Testis (tissue), 3 donors: ENCODE measurements around the gene RIPOR1. TPM values are rescaled to one million over a fixed set of nuclear protein-coding genes. Genes with fewer than 3 reads are reported as not detected.

ENCODE experiments used
- DNase-seq: peaks from one replicate; pipeline ENCODE4 v3.0.0-alpha.2; 2019
- H3K27ac ChIP-seq, 2 donors: fragments of 200-600 bp; sonication (generic); one replicate each; pipeline ENCODE4 v1.5.1; 2019
- H3K27me3 ChIP-seq: fragments of 200-600 bp; sonication (generic); one replicate; pipeline ENCODE4 v1.5.1; 2019
- H3K36me3 ChIP-seq: fragments of 200-600 bp; sonication (generic); one replicate; pipeline ENCODE4 v1.5.1; 2017; ENCODE audit warnings: low read depth; ENCODE audit errors: missing control alignments
- H3K4me1 ChIP-seq: fragments of 200-600 bp; sonication (generic); one replicate; pipeline ENCODE4 v1.5.1; 2019
- H3K4me3 ChIP-seq, 2 donors: fragments of 200-600 bp; sonication (generic); one replicate each; pipeline ENCODE4 v1.5.1; 2017 to 2019
- H3K9me3 ChIP-seq: fragments of 200-600 bp; sonication (generic); one replicate; pipeline ENCODE4 v1.5.1; 2017
- CTCF ChIP-seq, 3 experiments: fragments of 450-650 bp in 2 of 3; fragments of 200-600 bp in 1 of 3; sonication (generic) in 1 of 3; IDR thresholded peaks; one replicate each; pipeline ENCODE4 v1.5.1; 2016 to 2019; ENCODE audit warnings: antibody characterized with exemption in 3 of 3, mild to moderate bottlenecking in 2 of 3, moderate library complexity in 1 of 3
- POLR2A ChIP-seq: fragments of 450-650 bp; IDR thresholded peaks from one replicate; pipeline ENCODE4 v1.6.1; 2017; ENCODE audit warnings: antibody characterized with exemption, mild to moderate bottlenecking, moderate library complexity
- WGBS, 2 donors: methylation state at CpG; one replicate each; pipeline ENCODE4 v1.1.5; 2018; 5-methylcytosine and 5-hydroxymethylcytosine counted together
- intact Hi-C: fragments of 100-400 bp; cut with DNase I; formaldehyde crosslinking; loops from one replicate; pipeline ENCODE4 v1.15.1; 2023; ENCODE audit warnings: low total_unique reads
- polyA plus RNA-seq: library from polyadenylated mRNA; stranded (reverse); fragments of 350-450 nt; fragmentation: Illumina TruSeq; extraction: RNeasy Lipid Tissue Mini Kit (QIAGEN cat#74804); gene quantifications from one replicate; pipeline ENCODE4 v1.2.3, GENCODE V29; 2014; ENCODE audit warnings: low read depth, low replicate concordance; ENCODE audit not compliant: insufficient read depth
- total RNA-seq, 2 donors: library from RNA; depleted of rRNA; stranded (reverse); fragments of >200 nt; gene quantifications; one replicate each; pipeline ENCODE4 v1.2.3, GENCODE V29; 2016

The RIPOR1 gene
- total and polyA plus RNA-seq, 3 donors from 2014 or later: 36.1 to 109 (median 79.4) TPM

DNA sequence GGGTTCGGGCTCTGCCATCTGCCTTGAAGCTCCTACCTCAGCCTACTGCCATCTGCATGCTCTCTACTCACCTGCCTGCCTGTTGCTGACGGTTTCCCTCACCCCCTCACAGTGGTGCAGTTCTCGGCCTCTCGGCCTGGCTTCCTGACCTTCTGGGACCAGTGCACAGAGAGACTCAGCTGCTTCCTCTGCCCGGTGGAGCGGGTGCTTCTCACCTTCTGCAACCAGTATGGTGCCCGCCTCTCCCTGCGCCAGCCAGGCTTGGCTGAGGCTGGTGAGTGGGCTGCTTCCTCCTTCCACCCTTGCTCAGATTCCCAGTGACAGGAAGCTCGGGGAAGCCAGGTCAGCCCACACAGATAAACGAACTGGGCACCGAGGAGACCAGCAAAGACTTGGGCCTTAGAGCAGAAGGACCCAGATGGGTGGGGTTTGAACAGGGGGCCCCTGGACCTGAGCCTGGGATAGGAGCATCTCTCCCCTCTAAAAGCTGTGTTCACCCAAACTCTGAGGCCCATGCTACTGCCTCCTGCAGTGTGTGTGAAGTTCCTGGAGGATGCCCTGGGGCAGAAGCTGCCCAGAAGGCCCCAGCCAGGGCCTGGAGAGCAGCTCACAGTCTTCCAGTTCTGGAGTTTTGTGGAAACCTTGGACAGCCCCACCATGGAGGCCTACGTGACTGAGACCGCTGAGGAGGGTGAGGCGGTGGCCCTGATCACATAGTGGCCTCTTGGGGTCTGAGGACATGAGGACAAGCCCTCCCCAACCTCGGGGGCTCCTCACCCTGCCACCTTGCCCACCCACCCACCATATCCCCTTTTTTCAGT, 16.4 kb downstream of the RIPOR1 start:
- intact Hi-C loops: loop anchor here (10.0 kb wide), 1 partner anchor 100 kb away; the partner anchor contains the start of gene CARMIL2
- TF ChIP-seq POLR2A: no peak
- no peak for TF ChIP-seq CTCF (IDR thresholded peaks at IDR 0.05)

GRCh38 chr16:67545665-67546024, 17.0 kb downstream of the RIPOR1 start:
- Histone ChIP-seq H3K36me3 (no peaks in the 10 kb centered on the region), H3K4me3 (no peak overlapping the region), H3K27ac (no peak overlapping the region), H3K27me3 (no peaks in the 10 kb centered on the region), H3K9me3 (no peaks in the 10 kb centered on the region), H3K4me1 (peaks cover 11% of the 10 kb centered on the region)
- 85 to 92% methylated on average over 10 to 14 of the region's 14 CpGs for WGBS, 2 donors
- no peak for DNase-seq
- TF ChIP-seq POLR2A (no peak), CTCF (IDR thresholded peaks at IDR 0.05) (no peak)
- intact Hi-C loops: loop anchor here (10.0 kb wide), 1 partner anchor 99 kb away; the partner anchor contains the start of gene CARMIL2

More for the DNA sequence above, 16.4 kb downstream of the RIPOR1 start:
- Histone ChIP-seq H3K27ac (no peak overlapping the region), H3K27me3 (no peaks in the 10 kb centered on the region), H3K4me1 (peaks cover 11% of the 10 kb centered on the region), H3K9me3 (no peaks in the 10 kb centered on the region), H3K4me3 (no peak overlapping the region), H3K36me3 (no peaks in the 10 kb centered on the region)
- no peak for DNase-seq
- 69 to 81% methylated on average over 4 to 15 of the region's 15 CpGs for WGBS, 2 donors

DNA sequence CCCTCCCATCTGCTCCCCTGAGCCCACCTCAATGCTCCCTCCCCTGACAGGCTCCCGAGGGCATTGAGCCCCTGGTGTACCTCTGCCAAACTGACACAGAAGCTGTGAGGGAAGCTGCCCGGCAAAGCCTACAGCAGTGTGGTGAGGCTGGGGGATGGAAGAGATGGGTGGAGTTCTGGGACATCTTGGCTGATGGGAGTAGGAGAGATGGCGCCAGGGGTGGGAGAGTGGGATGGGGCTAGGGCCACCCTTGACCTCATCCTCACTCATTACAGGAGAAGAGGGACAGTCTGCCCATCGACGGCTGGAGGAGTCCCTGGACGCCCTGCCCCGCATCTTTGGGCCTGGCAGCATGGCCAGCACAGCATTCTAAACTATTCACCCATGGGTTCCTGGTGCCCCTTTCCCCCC, 17.5 kb downstream of the RIPOR1 start:
- no peaks in the 10 kb centered on the region for H3K36me3 ChIP-seq
- no peak for TF ChIP-seq POLR2A
- no peak for TF ChIP-seq CTCF (IDR thresholded peaks at IDR 0.05)
- intact Hi-C loops: loop anchor here (10.0 kb wide), 1 partner anchor 99 kb away; the partner anchor contains the start of gene CARMIL2
- H3K27ac ChIP-seq: no peak overlapping the region
- H3K27me3 ChIP-seq: no peaks in the 10 kb centered on the region
- H3K4me1 ChIP-seq: peaks cover 11% of the 10 kb centered on the region
- 80 to 90% methylated on average over 4 to 7 of the region's 7 CpGs for WGBS, 2 donors
- no peaks in the 10 kb centered on the region for H3K9me3 ChIP-seq
- no peak overlapping the region for H3K4me3 ChIP-seq
- no peak for DNase-seq

DNA sequence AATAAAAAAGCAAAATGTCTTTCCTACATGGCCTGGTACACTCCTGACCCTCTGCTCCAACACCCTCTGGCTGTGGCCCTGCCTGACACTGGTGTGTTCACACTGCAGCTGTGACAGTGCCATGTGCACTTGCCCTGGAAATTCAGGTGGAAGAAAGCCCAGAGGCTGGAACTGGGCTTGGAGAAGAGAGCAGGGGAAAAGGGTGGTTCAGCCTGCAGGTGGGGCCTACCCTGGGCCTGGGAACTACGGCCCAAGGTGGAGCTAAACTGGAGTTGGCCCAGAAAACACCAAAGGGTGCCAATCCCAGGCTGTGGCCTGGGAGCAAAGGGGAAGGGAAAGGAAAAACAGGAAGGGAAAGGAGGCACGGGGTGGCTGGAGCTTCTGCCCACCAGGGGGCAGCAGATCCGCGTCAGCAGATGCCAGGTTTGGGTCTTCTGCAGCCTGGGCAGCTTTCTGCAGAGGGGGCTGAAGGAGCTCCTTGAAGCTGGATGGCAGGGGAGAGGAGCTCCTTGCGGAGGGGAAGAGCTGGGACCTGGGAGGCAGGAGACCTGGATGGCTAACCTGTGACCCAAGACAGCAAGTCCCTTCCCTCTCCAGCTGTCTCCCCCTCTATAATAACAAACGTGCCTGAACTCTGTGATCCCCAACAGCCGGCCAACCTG, 18.3 kb downstream of the RIPOR1 start:
- Histone ChIP-seq H3K27me3 (no peaks in the 10 kb centered on the region), H3K36me3 (no peaks in the 10 kb centered on the region), H3K27ac (no peak overlapping the region), H3K4me3 (no peak overlapping the region), H3K4me1 (peaks cover 11% of the 10 kb centered on the region), H3K9me3 (no peaks in the 10 kb centered on the region)
- DNase-seq: peak; percentile 77
- WGBS, 2 donors: 19 to 28% methylated on average over 5 to 7 of the region's 7 CpGs
- TF ChIP-seq POLR2A (no peak), CTCF (IDR thresholded peaks at IDR 0.05) (peak; percentile 84 to 90 (median 87))
- intact Hi-C loops: loop anchor here (10.0 kb wide), 1 partner anchor 98 kb away; the partner anchor contains the start of gene CARMIL2
